IgD-negative memory B cell (primary cell): ENCODE data around the gene SCGB1C1. TPM values are rescaled to one million over a fixed set of nuclear protein-coding genes. Genes with fewer than 3 reads are reported as not detected.
"Not testable (repeated sequence)": the region's sequence is repeated elsewhere in the genome, so short reads cannot be mapped to it uniquely, and the experiment has no call there.

Source experiments
- H3K27ac Mint-ChIP-seq, 3 donors: one replicate each; pipeline ENCODE4 v1.8.0; 2020 to 2022; ENCODE audit warnings: mild to moderate bottlenecking in 3 of 3, mixed read lengths in 3 of 3, moderate library complexity in 1 of 3
- H3K27me3 Mint-ChIP-seq: one replicate; pipeline ENCODE4 v1.8.0; 2021; ENCODE audit warnings: mixed read lengths
- H3K36me3 Mint-ChIP-seq: one replicate; pipeline ENCODE4 v1.8.0; 2020; ENCODE audit warnings: mild to moderate bottlenecking, mixed read lengths
- H3K4me1 Mint-ChIP-seq, 3 donors: one replicate each; pipeline ENCODE4 v1.8.0; 2020 to 2022; ENCODE audit warnings: mixed read lengths in 3 of 3, mild to moderate bottlenecking in 1 of 3
- H3K4me3 Mint-ChIP-seq, 4 donors: one replicate each; pipeline ENCODE4 v1.8.0; 2020 to 2022; ENCODE audit warnings: mild to moderate bottlenecking in 4 of 4, mixed read lengths in 4 of 4, moderate library complexity in 3 of 4
- H3K9me3 Mint-ChIP-seq, 3 donors: one replicate each; pipeline ENCODE4 v1.8.0; 2020 to 2021; ENCODE audit warnings: mixed read lengths in 3 of 3, mild to moderate bottlenecking in 1 of 3
- polyA plus RNA-seq: library from polyadenylated mRNA; unstranded; fragments of 300-500 nt; fragmentation: Illumina TruSeq; gene quantifications from one replicate; pipeline ENCODE4 v1.2.3, GENCODE V29; 2021

SCGB1C1 gene
- polyA plus RNA-seq, 1 donor from 2014 or later = not detected

GRCh38 chr11:220641-221215, 27.9 kb downstream of the SCGB1C1 start:
- not testable (repeated sequence) for H3K36me3 Mint-ChIP-seq, H3K4me3 Mint-ChIP-seq, H3K4me1 Mint-ChIP-seq, H3K27me3 Mint-ChIP-seq, H3K27ac Mint-ChIP-seq, H3K9me3 Mint-ChIP-seq

- Mint-ChIP-seq H3K27me3 (no peaks in the 10 kb centered on the region), H3K4me3 (no peak overlapping the region), H3K36me3 (peaks cover 3% of the 10 kb centered on the region), H3K9me3 (no peaks in the 10 kb centered on the region), H3K4me1 (peaks cover 4 to 8% (median 5%) of the 10 kb centered on the region in 3 donors), H3K27ac (no peak overlapping the region)
Measured at GRCh38 chr11:221539-221938, 28.7 kb downstream of the SCGB1C1 start.

DNA sequence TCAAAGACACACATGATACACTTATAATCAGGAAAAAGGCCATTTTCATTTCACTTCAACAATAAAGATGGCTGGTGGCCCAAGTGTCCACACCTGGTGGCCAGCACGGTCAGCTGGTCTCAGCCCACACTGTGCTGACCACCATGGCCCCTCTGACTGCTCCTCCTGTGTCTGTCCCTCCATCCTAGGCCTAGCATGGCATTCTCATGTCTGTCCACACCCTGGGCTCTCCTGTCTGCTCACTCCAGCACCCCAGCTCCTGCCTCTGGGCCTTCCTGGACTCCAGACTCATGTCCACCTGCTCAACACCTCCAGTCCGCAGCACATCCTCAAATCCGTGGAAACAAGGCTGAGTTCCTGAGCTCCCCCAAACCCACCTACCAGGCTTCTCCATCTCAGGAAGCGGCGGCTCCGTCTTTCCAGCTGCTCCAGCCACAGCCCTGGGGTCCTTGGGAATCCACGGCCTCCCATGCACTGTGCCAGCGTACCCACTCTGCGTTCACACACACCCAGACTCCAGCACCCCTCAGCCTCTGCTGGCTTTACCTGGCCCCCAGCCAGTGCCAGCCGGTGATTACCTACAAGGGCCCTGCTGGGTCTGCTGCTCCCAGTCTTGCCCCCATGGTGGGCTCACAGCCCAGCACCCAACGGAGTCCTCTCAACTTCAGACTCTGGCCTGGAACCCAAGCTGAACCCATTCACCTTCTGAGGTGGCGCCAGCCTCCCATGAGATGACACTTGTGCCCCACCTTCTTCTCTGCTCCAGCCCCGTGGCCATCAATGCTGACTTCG, 29.3 kb downstream of the SCGB1C1 start:
- no peaks in the 10 kb centered on the region for H3K27me3 Mint-ChIP-seq
- no peak overlapping the region for H3K27ac Mint-ChIP-seq
- no peak overlapping the region for H3K4me3 Mint-ChIP-seq
- peaks cover 4 to 8% (median 5%) of the 10 kb centered on the region in 3 donors for H3K4me1 Mint-ChIP-seq
- no peaks in the 10 kb centered on the region for H3K9me3 Mint-ChIP-seq
- peaks cover 3% of the 10 kb centered on the region for H3K36me3 Mint-ChIP-seq

- H3K9me3 Mint-ChIP-seq = no peaks in the 10 kb centered on the region
- no peak overlapping the region for H3K4me3 Mint-ChIP-seq
- H3K4me1 Mint-ChIP-seq = peaks cover 4 to 8% (median 5%) of the 10 kb centered on the region in 3 donors
- H3K27me3 Mint-ChIP-seq = no peaks in the 10 kb centered on the region
- no peak overlapping the region for H3K27ac Mint-ChIP-seq
- H3K36me3 Mint-ChIP-seq = peaks cover 3% of the 10 kb centered on the region
Measured at GRCh38 chr11:223026-223789, 30.3 kb downstream of the SCGB1C1 start.

DNA sequence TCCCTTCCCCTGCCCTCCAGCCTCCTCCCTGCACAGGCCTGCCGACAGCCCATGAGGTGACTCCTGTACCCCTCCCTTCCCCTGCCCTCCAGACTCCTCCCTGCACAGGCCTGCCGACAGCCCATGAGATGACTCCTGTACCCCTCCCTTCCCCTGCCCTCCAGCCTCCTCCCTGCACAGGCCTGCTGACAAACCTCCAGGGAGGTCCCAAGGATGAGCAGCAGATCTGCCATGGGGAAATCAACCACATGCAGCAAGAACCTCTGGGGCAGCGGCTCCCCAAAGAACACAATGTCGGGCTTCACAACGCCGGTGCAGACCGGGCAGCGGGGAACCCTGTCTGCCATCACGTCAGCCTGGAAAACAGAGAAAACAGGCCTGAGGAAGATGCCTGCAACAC, 31.0 kb downstream of the SCGB1C1 start:
- Mint-ChIP-seq H3K27ac (no peak overlapping the region), H3K4me3 (peak overlapping the region in 1 of 4 donors; percentile 28), H3K27me3 (no peaks in the 10 kb centered on the region), H3K4me1 (peaks cover 4 to 8% (median 5%) of the 10 kb centered on the region in 3 donors), H3K36me3 (peaks cover 6% of the 10 kb centered on the region), H3K9me3 (no peaks in the 10 kb centered on the region)

- no peak overlapping the region for H3K27ac Mint-ChIP-seq
- no peaks in the 10 kb centered on the region for H3K27me3 Mint-ChIP-seq
- H3K36me3 Mint-ChIP-seq = peaks cover 6% of the 10 kb centered on the region
- no peaks in the 10 kb centered on the region for H3K9me3 Mint-ChIP-seq
- H3K4me1 Mint-ChIP-seq = peaks cover 4 to 7% (median 5%) of the 10 kb centered on the region in 3 donors
- H3K4me3 Mint-ChIP-seq = no peak overlapping the region
Measured at GRCh38 chr11:224424-224823, 31.5 kb downstream of the SCGB1C1 start.

DNA sequence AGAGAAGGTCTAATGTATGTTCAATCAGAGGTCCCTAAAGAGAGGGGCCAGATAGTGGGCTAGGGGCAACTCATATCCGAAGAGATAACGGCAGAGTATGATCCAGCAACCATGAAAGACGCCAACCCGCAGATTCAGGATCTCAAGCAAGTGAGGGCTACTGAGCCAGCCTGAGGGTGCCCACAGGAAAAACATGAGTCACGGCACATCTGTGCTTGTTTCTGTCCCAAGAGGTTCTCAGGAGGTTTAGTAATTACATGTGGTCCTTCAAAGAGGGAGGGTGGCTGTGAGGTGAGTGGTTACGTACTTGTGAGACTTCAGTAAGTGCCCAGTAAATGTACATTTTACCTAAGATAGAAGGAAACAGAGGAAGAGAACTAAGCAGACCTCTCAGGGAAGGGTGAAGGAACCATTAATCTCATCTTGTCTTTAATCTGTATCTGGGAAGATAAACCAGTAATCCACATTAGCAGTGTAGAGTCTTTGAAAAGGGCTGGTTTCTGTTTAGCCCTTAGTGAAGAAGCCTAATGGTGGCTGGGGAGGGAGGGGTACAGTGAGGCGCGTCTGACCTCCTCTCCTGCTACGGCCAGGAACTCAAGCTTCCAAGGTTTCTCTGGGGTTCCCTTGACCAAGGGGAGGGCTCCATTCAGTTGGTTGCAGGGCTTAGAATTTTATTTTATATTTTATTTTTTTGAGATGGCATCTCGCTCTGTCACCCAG, 33.0 kb downstream of the SCGB1C1 start:
- Mint-ChIP-seq H3K4me3 (peak overlapping the region in 1 of 4 donors; percentile 42), H3K4me1 (peaks cover 5 to 7% (median 5%) of the 10 kb centered on the region in 3 donors), H3K27ac (peak overlapping the region in 1 of 3 donors; percentile 33), H3K9me3 (no peaks in the 10 kb centered on the region), H3K27me3 (no peaks in the 10 kb centered on the region), H3K36me3 (peaks cover 6% of the 10 kb centered on the region)

DNA sequence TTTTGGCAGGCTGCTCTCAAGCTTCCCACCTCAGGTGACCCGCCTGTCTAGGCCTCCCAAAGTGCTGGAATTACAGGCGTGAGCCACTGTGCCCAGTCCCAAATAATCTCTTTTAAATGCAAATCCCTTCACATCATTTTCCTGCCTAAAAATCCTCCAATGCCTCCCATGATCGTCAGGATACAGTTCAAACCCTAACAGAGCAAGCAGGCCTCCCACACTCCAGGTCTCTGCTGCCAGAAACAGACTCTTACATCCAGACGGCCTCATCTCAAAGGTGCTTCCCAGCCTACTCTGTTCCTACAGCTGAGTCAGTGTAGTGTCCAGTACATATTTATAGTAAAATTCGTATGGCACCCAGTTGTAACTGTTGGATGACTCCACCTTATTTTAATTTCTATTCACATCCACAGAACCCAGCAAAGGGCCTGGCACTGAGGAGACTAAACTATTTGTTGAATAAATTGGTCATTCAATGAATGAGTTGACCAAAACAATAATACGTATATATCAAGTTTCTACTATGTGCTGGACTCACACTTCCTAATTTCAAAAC, 35.0 kb downstream of the SCGB1C1 start:
- H3K9me3 Mint-ChIP-seq = no peaks in the 10 kb centered on the region
- H3K4me1 Mint-ChIP-seq = peaks cover 5% of the 10 kb centered on the region in 3 donors
- H3K4me3 Mint-ChIP-seq = no peak overlapping the region
- H3K27me3 Mint-ChIP-seq = no peaks in the 10 kb centered on the region
- no peak overlapping the region for H3K27ac Mint-ChIP-seq
- H3K36me3 Mint-ChIP-seq = peaks cover 6% of the 10 kb centered on the region

DNA sequence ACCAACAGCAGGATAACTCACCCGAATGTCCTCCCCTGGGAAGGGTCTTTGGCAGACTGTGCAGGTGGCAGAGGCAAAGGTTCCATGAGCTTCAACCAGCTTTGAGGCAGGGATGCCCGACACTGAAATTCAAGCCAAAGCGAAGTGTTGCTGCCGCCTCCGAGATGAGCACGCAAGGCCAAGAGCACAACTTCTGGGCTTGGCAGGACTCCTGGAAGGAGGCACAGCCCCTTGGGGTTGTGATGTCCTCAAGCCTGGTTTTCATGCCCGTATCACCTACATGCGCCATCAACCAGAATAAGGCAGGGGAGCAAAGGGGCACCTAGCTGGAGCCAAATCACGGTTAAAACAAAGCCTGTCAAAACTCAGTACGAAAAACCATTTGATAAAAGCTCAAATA, 37.6 kb downstream of the SCGB1C1 start:
- no peak overlapping the region for H3K27ac Mint-ChIP-seq
- H3K36me3 Mint-ChIP-seq = peaks cover 3% of the 10 kb centered on the region
- peaks cover 5 to 11% (median 9%) of the 10 kb centered on the region in 3 donors for H3K4me1 Mint-ChIP-seq
- H3K9me3 Mint-ChIP-seq = no peaks in the 10 kb centered on the region
- H3K27me3 Mint-ChIP-seq = no peaks in the 10 kb centered on the region
- H3K4me3 Mint-ChIP-seq = peak overlapping the region in 1 of 4 donors; percentile 38

GRCh38 chr11:232783-233565, 40.1 kb downstream of the SCGB1C1 start:
- Mint-ChIP-seq H3K27ac (peak overlapping the region in 1 of 3 donors; percentile 48), H3K9me3 (no peaks in the 10 kb centered on the region), H3K4me1 (peaks cover 8 to 14% (median 10%) of the 10 kb centered on the region in 3 donors), H3K27me3 (no peaks in the 10 kb centered on the region), H3K36me3 (peaks cover 3% of the 10 kb centered on the region), H3K4me3 (peak overlapping the region in 1 of 4 donors; percentile 91)

GRCh38 chr11:235180-235579, 42.3 kb downstream of the SCGB1C1 start:
- peak overlapping the region; percentile 85 to 100 (median 96) for H3K4me3 Mint-ChIP-seq
- peak overlapping the region; percentile 90 to 97 (median 97) for H3K27ac Mint-ChIP-seq
- H3K27me3 Mint-ChIP-seq = no peaks in the 10 kb centered on the region
- H3K4me1 Mint-ChIP-seq = peaks cover 8 to 25% (median 21%) of the 10 kb centered on the region in 3 donors
- H3K36me3 Mint-ChIP-seq = no peaks in the 10 kb centered on the region
- H3K9me3 Mint-ChIP-seq = no peaks in the 10 kb centered on the region

DNA sequence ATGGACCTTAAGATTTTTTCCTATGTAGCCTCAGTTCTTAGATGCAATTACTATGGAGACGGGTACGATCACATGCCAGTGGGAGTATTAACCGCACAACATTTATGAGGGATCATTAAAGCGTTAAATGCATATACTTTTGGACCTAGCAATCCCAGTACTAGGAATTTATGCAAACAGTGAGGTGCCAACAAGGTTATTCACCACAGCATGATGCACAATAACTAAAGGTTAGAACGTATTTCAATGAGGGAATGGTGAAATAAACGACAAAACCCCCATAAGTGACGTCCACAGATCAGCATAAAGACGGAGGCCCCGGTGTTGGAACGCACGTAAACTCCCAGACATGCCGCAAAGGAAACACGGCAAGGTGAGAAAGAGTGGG, 42.7 kb downstream of the SCGB1C1 start:
- H3K4me3 Mint-ChIP-seq = peak overlapping the region; percentile 85 to 100 (median 96)
- no peaks in the 10 kb centered on the region for H3K27me3 Mint-ChIP-seq
- H3K36me3 Mint-ChIP-seq = no peaks in the 10 kb centered on the region
- peak overlapping the region; percentile 90 to 97 (median 97) for H3K27ac Mint-ChIP-seq
- peaks cover 8 to 25% (median 21%) of the 10 kb centered on the region in 3 donors for H3K4me1 Mint-ChIP-seq
- H3K9me3 Mint-ChIP-seq = no peaks in the 10 kb centered on the region

DNA sequence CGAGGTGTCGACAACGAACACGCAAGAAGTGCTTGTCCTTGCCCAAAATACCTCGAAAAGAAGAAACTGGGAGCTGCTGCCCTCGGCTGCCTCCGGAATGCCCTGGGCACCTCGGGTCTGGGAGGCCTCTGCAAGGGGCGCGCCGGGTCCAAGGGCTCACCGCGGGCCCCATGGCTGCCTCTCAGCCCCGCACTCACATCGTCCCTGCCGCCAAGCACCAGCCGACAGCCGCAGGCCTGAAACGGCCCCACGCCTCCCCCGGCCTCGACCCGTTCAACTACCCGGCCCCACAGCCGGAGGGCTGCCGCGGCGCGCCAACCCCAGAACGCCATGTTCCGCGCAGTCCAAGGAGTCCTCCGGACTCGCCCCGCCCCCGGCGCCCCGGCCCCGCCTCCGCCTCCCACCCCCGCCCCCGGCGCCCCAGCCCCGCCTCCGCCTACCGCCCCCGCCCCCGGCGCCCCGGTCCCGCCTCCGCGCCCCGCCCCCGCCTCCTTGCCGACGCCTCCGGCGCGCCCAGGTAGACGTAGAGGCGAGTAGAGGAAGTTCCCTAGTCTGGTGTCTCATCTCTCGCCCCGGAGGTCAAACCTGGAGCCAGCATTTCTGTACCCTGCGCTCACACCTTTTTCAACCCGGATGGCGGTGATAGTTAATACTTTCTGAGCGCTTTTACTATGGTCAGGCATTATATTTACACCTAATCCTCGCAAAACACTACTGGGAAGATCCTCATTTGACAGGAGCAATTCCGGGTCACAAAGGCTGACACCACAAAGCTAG, 43.3 kb downstream of the SCGB1C1 start, which contains the start of gene SIRT3:
Gene SIRT3 (minus strand): TSS at position 346 of the 777 bp plus-strand sequence. CDS start 14 bp downstream, at position 332.
- Mint-ChIP-seq H3K4me3 (peak within 1 kb of the TSS; percentile 91 to 100 (median 99)), H3K9me3 (no peaks in the 10 kb centered on the region), H3K36me3 (no peaks in the 10 kb centered on the region), H3K4me1 (peaks cover 8 to 25% (median 21%) of the 10 kb centered on the region in 3 donors), H3K27ac (peak within 1 kb of the TSS; percentile 97 to 100 (median 97)), H3K27me3 (no peaks in the 10 kb centered on the region)
